Activated effector memory CD4-positive, alpha-beta T cell treated with anti-CD3 and anti-CD28 coated beads, Interleukin-2, amount 50 U/mL, for 16 hours (primary cell): Measurements from ENCODE around the gene ZSWIM2.
"Not testable (repeated sequence)": the region's sequence is repeated elsewhere in the genome, so short reads cannot be mapped to it uniquely, and the experiment has no call there.

ENCODE experiments used
- DNase-seq: peaks from one replicate; pipeline ENCODE4 v3.0.0-alpha.2; 2020

ZSWIM2 gene

GRCh38 chr2:186848873-186849578 is at the start of gene ZSWIM2:
Gene ZSWIM2 (minus strand): TSS chr2:186849170. CDS start chr2:186849130, 40 bp downstream.
- no peak for DNase-seq

GRCh38 chr2:186896220-186896619 is 47.2 kb upstream of the ZSWIM2 start:
- DNase-seq, result not testable (repeated sequence)

GRCh38 chr2:186895451-186895850 is 46.5 kb upstream of the ZSWIM2 start:
- DNase-seq, result no peak

GRCh38 chr2:186894478-186894877 is 45.5 kb upstream of the ZSWIM2 start:
- no peak for DNase-seq

GRCh38 chr2:186892821-186893220 is 43.9 kb upstream of the ZSWIM2 start:
- no peak for DNase-seq

GRCh38 chr2:186891185-186891621 is 42.2 kb upstream of the ZSWIM2 start:
- DNase-seq, result no peak

GRCh38 chr2:186889101-186889879 is 40.3 kb upstream of the ZSWIM2 start:
- no peak for DNase-seq

- DNase-seq, result no peak
Measured at GRCh38 chr2:186887107-186888090, 38.4 kb upstream of the ZSWIM2 start.

- DNase-seq, result no peak
Measured at GRCh38 chr2:186884587-186884986, 35.6 kb upstream of the ZSWIM2 start.

GRCh38 chr2:186883666-186884065 is 34.7 kb upstream of the ZSWIM2 start:
- DNase-seq, result no peak

GRCh38 chr2:186882511-186883071 is 33.6 kb upstream of the ZSWIM2 start:
- DNase-seq, result no peak

GRCh38 chr2:186881660-186882059 is 32.7 kb upstream of the ZSWIM2 start:
- no peak for DNase-seq

GRCh38 chr2:186879312-186879711 is 30.3 kb upstream of the ZSWIM2 start:
- no peak for DNase-seq

- no peak for DNase-seq
Measured at GRCh38 chr2:186874713-186875112, 25.7 kb upstream of the ZSWIM2 start.

- no peak for DNase-seq
Measured at GRCh38 chr2:186871881-186872280, 22.9 kb upstream of the ZSWIM2 start.

- DNase-seq, result no peak
Measured at GRCh38 chr2:186868344-186868743, 19.4 kb upstream of the ZSWIM2 start.

GRCh38 chr2:186862869-186863709 is 14.1 kb upstream of the ZSWIM2 start:
- no peak for DNase-seq

GRCh38 chr2:186855216-186855615 is 6.2 kb upstream of the ZSWIM2 start:
- no peak for DNase-seq

GRCh38 chr2:186853951-186854350 is 5.0 kb upstream of the ZSWIM2 start:
- DNase-seq, result no peak

GRCh38 chr2:186852508-186852907 is 3.5 kb upstream of the ZSWIM2 start:
- DNase-seq, result no peak

GRCh38 chr2:186842373-186842772 is 6.6 kb downstream of the ZSWIM2 start:
- no peak for DNase-seq

- no peak for DNase-seq
Measured at GRCh38 chr2:186841940-186842339, 7.0 kb downstream of the ZSWIM2 start.
